Erythroblast (primary cell): ENCODE measurements around the gene RPS6KA5.

Experiments used
- GATA1 ChIP-seq: IDR thresholded peaks from 2 replicates; pipeline ENCODE4 v1.6.1; 2011; ENCODE audit warnings: low read depth, mild to moderate bottlenecking, control low read depth, low read length, moderate library complexity
- POLR2A ChIP-seq: IDR thresholded peaks from 2 replicates; pipeline ENCODE4 v1.6.1; 2011; ENCODE audit warnings: mild to moderate bottlenecking, low read length

DNA sequence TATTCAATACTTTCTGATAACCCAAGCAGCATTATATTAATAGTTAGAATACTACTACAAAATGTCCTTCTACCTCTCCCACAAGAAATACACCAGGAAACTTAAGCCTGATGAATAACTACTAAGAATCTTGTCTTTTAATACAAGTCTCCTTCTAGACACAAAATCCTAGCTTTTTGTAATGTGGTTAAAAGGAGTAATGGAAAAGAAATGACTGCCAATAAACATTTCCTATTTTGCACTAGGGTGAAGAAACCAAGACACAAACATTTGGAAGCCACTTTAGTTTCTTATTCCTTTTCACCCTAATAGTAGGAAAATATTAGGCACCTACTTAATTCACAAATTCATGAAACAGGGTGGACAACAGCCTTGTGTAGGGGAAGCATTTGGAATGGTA, 192.9 kb downstream of the RPS6KA5 start:
- TF ChIP-seq POLR2A (no peak), GATA1 (no peak)
